Head of caudate nucleus (tissue), 42 donors: Measurements from ENCODE around the gene PTPRF.

Experiments used
- DNase-seq, 42 donors: peaks; one replicate each; pipeline versions ENCODE4 v3.0.0 to v3.0.0-alpha.2; 2020 to 2021; ENCODE audit warnings: mixed read lengths in 7 of 42
- intact Hi-C: fragments of 100-400 bp; cut with DNase I; formaldehyde crosslinking; loops from one replicate; pipeline ENCODE4 v1.15.0; 2022

Gene PTPRF

GRCh38 chr1:43511394-43511793 lies 19.3 kb upstream of the PTPRF start:
- DNase-seq: no peak
- intact Hi-C loops: no loop called here

- no peak for DNase-seq
- intact Hi-C loops: no loop called here
Observed at GRCh38 chr1:43512133-43512532, 18.6 kb upstream of the PTPRF start.

- intact Hi-C loops: no loop called here
- DNase-seq: peak in 2 of 42 donors; percentile 2 to 18
Observed at GRCh38 chr1:43512681-43513080, 18.0 kb upstream of the PTPRF start.

- peak in 3 of 42 donors; percentile 4 to 20 (median 7) for DNase-seq
- intact Hi-C loops: no loop called here
Observed at GRCh38 chr1:43513471-43514173, 17.1 kb upstream of the PTPRF start.

- DNase-seq: peak in 1 of 42 donors; percentile 3
- intact Hi-C loops: no loop called here
Observed at GRCh38 chr1:43518935-43519686, 11.6 kb upstream of the PTPRF start.

- peak in 1 of 42 donors; percentile 5 for DNase-seq
- intact Hi-C loops: loop anchor here (10.0 kb wide), 3 partner anchors 65 to 415 kb away; partner anchors contain the start of genes ARTN and HYI
Observed at GRCh38 chr1:43520100-43520778, 10.4 kb upstream of the PTPRF start.

GRCh38 chr1:43521078-43521477 lies 9.6 kb upstream of the PTPRF start:
- DNase-seq: peak in 3 of 42 donors; percentile 2 to 19 (median 9)
- intact Hi-C loops: loop anchor here (10.0 kb wide), 3 partner anchors 66 to 414 kb away; partner anchors contain the start of genes ARTN and HYI

- peak in 1 of 42 donors; percentile 3 for DNase-seq
- intact Hi-C loops: loop anchor here (10.0 kb wide), 3 partner anchors 67 to 413 kb away; partner anchors contain the start of genes ARTN and HYI
Observed at GRCh38 chr1:43521756-43522155, 8.9 kb upstream of the PTPRF start.

GRCh38 chr1:43522431-43522775 lies 8.3 kb upstream of the PTPRF start:
- intact Hi-C loops: loop anchor here (10.0 kb wide), 3 partner anchors 68 to 412 kb away; partner anchors contain the start of genes ARTN and HYI
- DNase-seq: no peak

GRCh38 chr1:43522776-43523480 lies 7.8 kb upstream of the PTPRF start:
- intact Hi-C loops: loop anchor here (10.0 kb wide), 3 partner anchors 68 to 412 kb away; partner anchors contain the start of genes ARTN and HYI
- DNase-seq: no peak

GRCh38 chr1:43524804-43525203 lies 5.9 kb upstream of the PTPRF start:
- intact Hi-C loops: loop anchor here (10.0 kb wide), 3 partner anchors 70 to 410 kb away; partner anchors contain the start of genes ARTN and HYI
- DNase-seq: no peak

GRCh38 chr1:43526002-43526401 lies 4.7 kb upstream of the PTPRF start:
- intact Hi-C loops: loop anchor here (10.0 kb wide), 3 partner anchors 71 to 409 kb away; partner anchors contain the start of genes ARTN and HYI
- DNase-seq: no peak

- no peak for DNase-seq
- intact Hi-C loops: loop anchor here (10.0 kb wide), 3 partner anchors 72 to 408 kb away; partner anchors contain the start of genes ARTN and HYI
Observed at GRCh38 chr1:43527111-43527878, 3.4 kb upstream of the PTPRF start.

- DNase-seq: peak in 41 of 42 donors; percentile 64 to 96 (median 86)
- intact Hi-C loops: loop anchor here (10.0 kb wide), 3 partner anchors 74 to 406 kb away; partner anchors contain the start of genes ARTN and HYI
Observed at GRCh38 chr1:43529206-43529731, 1.4 kb upstream of the PTPRF start.

GRCh38 chr1:43531107-43531905 lies 623 bp downstream of the PTPRF start:
- DNase-seq: peak in 15 of 42 donors; percentile 22 to 63 (median 45)
- intact Hi-C loops: loop anchor here (2.0 kb wide), 1 partner anchor 117 kb away; no protein-coding TSS in a partner anchor

- intact Hi-C loops: loop anchor here (2.0 kb wide), 1 partner anchor 117 kb away; no protein-coding TSS in a partner anchor
- peak in 5 of 42 donors; percentile 31 to 68 (median 35) for DNase-seq
Observed at GRCh38 chr1:43531906-43532584, 1.4 kb downstream of the PTPRF start.
